GM12873 (cell line): ENCODE measurements around the gene UGT1A8.

ENCODE experiments used
- CTCF ChIP-seq: IDR thresholded peaks from 2 replicates; pipeline ENCODE4 v1.5.1; 2012; ENCODE audit warnings: low read depth, mild to moderate bottlenecking, moderate library complexity, low read length, control low read depth; ENCODE audit not compliant: insufficient read depth; ENCODE audit errors: missing control alignments

Gene UGT1A8

GRCh38 chr2:233746475-233747282, 129.2 kb downstream of the UGT1A8 start:
- TF ChIP-seq CTCF, result no peak

GRCh38 chr2:233747283-233747544, 129.8 kb downstream of the UGT1A8 start:
- no peak for TF ChIP-seq CTCF

- no peak for TF ChIP-seq CTCF
Observed at GRCh38 chr2:233754872-233755611, 137.6 kb downstream of the UGT1A8 start.

GRCh38 chr2:233756429-233757081, 139.1 kb downstream of the UGT1A8 start:
- TF ChIP-seq CTCF, result no peak

- TF ChIP-seq CTCF, result no peak
Observed at GRCh38 chr2:233758141-233758540, 140.7 kb downstream of the UGT1A8 start.

- no peak for TF ChIP-seq CTCF
Observed at GRCh38 chr2:233758849-233759248, 141.4 kb downstream of the UGT1A8 start.

GRCh38 chr2:233760043-233760442, 142.6 kb downstream of the UGT1A8 start, which contains the start of gene UGT1A1:
Gene UGT1A1, plus strand, starts transcription at chr2:233760270. Its CDS starts 18 bp downstream, at chr2:233760288.
- TF ChIP-seq CTCF, result no peak
